Uterus (tissue), 2 donors: ENCODE data around the gene NFXL1.

Experiments
- POLR2A ChIP-seq, 2 donors: fragments of 450-650 bp; IDR thresholded peaks; one replicate each; pipeline ENCODE4 v1.6.1; 2016; ENCODE audit warnings: antibody characterized with exemption in 2 of 2, mild to moderate bottlenecking in 1 of 2, moderate library complexity in 1 of 2
- TF ChIP-seq, protein P1 (sequence below), 4 experiments: fragments of 200-600 bp in 2 of 4; fragments of 450-650 bp in 2 of 4; sonication (generic) in 2 of 4; IDR thresholded peaks; one replicate each; pipeline ENCODE4 v1.5.1; 2016 to 2019; ENCODE audit warnings: antibody characterized with exemption in 4 of 4, mild to moderate bottlenecking in 2 of 4, moderate library complexity in 1 of 4

DNA sequence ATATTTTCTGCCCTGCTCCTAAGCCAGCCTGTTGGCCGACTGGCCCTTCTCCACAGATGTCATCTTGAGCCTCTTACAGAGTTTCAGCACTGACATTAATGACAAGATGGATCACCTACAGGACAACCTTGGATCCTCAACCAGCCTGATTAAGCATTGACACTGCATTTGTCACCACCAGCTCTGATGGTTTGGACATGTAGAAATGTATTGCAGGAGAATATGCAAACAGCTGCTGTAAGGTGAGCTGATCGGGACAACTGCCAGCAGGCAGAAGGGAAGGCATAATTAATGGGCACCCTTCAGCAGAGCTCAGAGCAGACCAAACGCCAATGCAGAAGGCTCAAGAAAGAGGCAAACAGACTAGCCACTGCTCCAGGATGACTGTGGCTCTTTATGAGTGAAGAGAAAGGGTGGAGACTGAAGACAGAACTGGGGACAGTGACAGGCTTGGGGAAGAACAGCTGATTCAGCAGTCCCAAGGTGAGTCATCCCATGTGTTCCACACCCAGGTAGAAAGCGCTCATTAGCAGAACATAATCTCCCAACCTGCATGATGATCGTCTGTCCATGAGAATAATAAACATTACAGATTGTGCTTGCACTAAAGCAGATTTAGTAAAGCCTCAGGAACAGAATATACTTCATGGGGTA lies 83.2 kb downstream of the NFXL1 start:
- TF ChIP-seq, protein P1, sequence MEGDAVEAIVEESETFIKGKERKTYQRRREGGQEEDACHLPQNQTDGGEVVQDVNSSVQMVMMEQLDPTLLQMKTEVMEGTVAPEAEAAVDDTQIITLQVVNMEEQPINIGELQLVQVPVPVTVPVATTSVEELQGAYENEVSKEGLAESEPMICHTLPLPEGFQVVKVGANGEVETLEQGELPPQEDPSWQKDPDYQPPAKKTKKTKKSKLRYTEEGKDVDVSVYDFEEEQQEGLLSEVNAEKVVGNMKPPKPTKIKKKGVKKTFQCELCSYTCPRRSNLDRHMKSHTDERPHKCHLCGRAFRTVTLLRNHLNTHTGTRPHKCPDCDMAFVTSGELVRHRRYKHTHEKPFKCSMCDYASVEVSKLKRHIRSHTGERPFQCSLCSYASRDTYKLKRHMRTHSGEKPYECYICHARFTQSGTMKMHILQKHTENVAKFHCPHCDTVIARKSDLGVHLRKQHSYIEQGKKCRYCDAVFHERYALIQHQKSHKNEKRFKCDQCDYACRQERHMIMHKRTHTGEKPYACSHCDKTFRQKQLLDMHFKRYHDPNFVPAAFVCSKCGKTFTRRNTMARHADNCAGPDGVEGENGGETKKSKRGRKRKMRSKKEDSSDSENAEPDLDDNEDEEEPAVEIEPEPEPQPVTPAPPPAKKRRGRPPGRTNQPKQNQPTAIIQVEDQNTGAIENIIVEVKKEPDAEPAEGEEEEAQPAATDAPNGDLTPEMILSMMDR (IDR thresholded peaks at IDR 0.05): no peak
- TF ChIP-seq POLR2A (IDR thresholded peaks at IDR 0.05): no peak
